Caco-2 (cell line): Measurements from ENCODE around the gene RUNX1. TPM values are rescaled to one million over a fixed set of nuclear protein-coding genes. Genes with fewer than 3 reads are reported as not detected.

Experiments
- BruUV-seq: library from RNA; stranded (reverse); fragments of 400-500 nt; replicated peaks from 2 replicates; lab custom pipeline; 2021; lab: Mats Ljungman, UMichigan
- CTCF ChIA-PET: fragments of 300-600 bp; sonication (Branson Sonifier 250); formaldehyde crosslinking; loops from one replicate; lab custom pipeline; 2022; ENCODE audit warnings: antibody characterized with exemption; lab: Charles Lee
- POLR2A ChIA-PET: fragments of 300-600 bp; sonication (Branson Sonifier 250); formaldehyde crosslinking; loops from one replicate; lab custom pipeline; 2022; ENCODE audit warnings: antibody characterized with exemption; lab: Charles Lee
- DNase-seq, 2 experiments: peaks; one replicate each; pipeline versions ENCODE4 v3.0.0 to v3.0.0-alpha.2; 2020 to 2022
- H3K27me3 ChIP-seq: replicated peaks from 2 replicates; pipeline ENCODE4 v1.6.0; 2011; ENCODE audit warnings: low read length; ENCODE audit not compliant: control insufficient read depth, insufficient read depth
- H3K36me3 ChIP-seq: 2 replicates; pipeline ENCODE4 v1.5.1; 2011; ENCODE audit warnings: low read length; ENCODE audit not compliant: control insufficient read depth, insufficient read depth
- H3K4me1 ChIP-seq: fragments of 250-450 bp; sonication (Bioruptor Pico); 2 replicates; pipeline ENCODE4 v1.5.1; 2020; ENCODE audit warnings: mild to moderate bottlenecking
- H3K4me3 ChIP-seq: 2 replicates; pipeline ENCODE4 v1.5.1; 2011; ENCODE audit warnings: low read depth, mild to moderate bottlenecking, control low read depth, low read length
- H3K9me3 ChIP-seq: fragments of 250-450 bp; sonication (Bioruptor Pico); 2 replicates; pipeline ENCODE4 v1.5.1; 2020; ENCODE audit warnings: mild to moderate bottlenecking, moderate library complexity
- H3K27ac Mint-ChIP-seq: one replicate; pipeline ENCODE4 v1.8.0; 2022; ENCODE audit warnings: mixed read lengths; ENCODE audit not compliant: unreplicated experiment
- H3K27me3 Mint-ChIP-seq: one replicate; pipeline ENCODE4 v1.8.0; 2022; ENCODE audit warnings: mixed read lengths; ENCODE audit not compliant: insufficient read depth, unreplicated experiment
- H3K36me3 Mint-ChIP-seq: one replicate; pipeline ENCODE4 v1.8.0; 2022; ENCODE audit warnings: mild to moderate bottlenecking, mixed read lengths; ENCODE audit not compliant: insufficient read depth, unreplicated experiment
- H3K4me1 Mint-ChIP-seq: one replicate; pipeline ENCODE4 v1.8.0; 2022; ENCODE audit warnings: low read depth, mixed read lengths; ENCODE audit not compliant: unreplicated experiment
- H3K4me3 Mint-ChIP-seq: one replicate; pipeline ENCODE4 v1.8.0; 2022; ENCODE audit warnings: mild to moderate bottlenecking, moderate library complexity, mixed read lengths; ENCODE audit not compliant: unreplicated experiment
- H3K9me3 Mint-ChIP-seq: one replicate; pipeline ENCODE4 v1.8.0; 2022; ENCODE audit warnings: mixed read lengths; ENCODE audit not compliant: unreplicated experiment
- intact Hi-C: fragments of 100-400 bp; cut with micrococcal nuclease; formaldehyde crosslinking; loops from one replicate; pipeline ENCODE4 v1.10.0; 2022; ENCODE audit not compliant: unreplicated experiment
- total RNA-seq: library from RNA; stranded (reverse); gene quantifications from 2 replicates; pipeline ENCODE4 v1.2.3, GENCODE V29; 2022
- TF ChIP-seq, protein P1 (sequence below), 2 experiments: fragments of 200-600 bp in 1 of 2; IDR thresholded peaks; 1 replicate in 1 of 2; 2 replicates in 1 of 2; pipeline versions ENCODE4 v1.5.1 to v1.8.0; 2011 to 2022; ENCODE audit warnings: antibody characterized with exemption in 1 of 2, control low read depth in 1 of 2, inconsistent platforms in 1 of 2, low read depth in 1 of 2, low read length in 1 of 2, mild to moderate bottlenecking in 1 of 2, moderate library complexity in 1 of 2; ENCODE audit not compliant: insufficient read depth in 1 of 2, severe bottlenecking in 1 of 2, unreplicated experiment in 1 of 2

RUNX1 gene
- total RNA-seq, 1 experiment from 2014 or later: 11.7 TPM

DNA sequence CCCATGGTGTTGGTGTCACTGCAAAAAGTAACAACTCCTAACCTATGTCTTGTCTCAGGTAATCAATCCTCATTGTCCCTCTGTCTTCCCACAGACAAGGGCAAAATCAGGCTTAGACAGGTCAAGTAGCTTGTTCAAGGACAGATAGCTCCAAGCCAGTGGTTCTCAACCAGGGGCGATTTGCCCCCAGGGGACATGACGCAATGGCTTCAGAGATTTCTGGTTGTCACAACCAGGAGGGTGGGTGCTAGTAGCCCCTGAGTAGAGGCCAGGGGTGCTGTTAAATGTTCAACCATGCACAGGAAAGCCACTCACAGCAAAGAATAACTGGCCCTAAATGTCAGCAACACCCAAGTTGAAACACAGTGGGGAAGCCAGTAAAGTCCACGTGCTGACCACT is 178.9 kb downstream of the RUNX1 start:
- no peaks in the 10 kb centered on the region for H3K36me3 ChIP-seq
- no TSS peak for BruUV-seq
- no peak for DNase-seq
- ChIA-PET CTCF (interaction anchor here (0.8 to 1.0 kb wide), 2 partner anchors 12 to 124 kb away, joined by 3 read pairs; no protein-coding TSS in a partner anchor), POLR2A (no interaction called here)
- no peaks in the 10 kb centered on the region for H3K9me3 ChIP-seq
- no peaks in the 10 kb centered on the region for H3K27me3 ChIP-seq
- H3K4me1 Mint-ChIP-seq: peaks cover 14% of the 10 kb centered on the region
- TF ChIP-seq, protein P1, sequence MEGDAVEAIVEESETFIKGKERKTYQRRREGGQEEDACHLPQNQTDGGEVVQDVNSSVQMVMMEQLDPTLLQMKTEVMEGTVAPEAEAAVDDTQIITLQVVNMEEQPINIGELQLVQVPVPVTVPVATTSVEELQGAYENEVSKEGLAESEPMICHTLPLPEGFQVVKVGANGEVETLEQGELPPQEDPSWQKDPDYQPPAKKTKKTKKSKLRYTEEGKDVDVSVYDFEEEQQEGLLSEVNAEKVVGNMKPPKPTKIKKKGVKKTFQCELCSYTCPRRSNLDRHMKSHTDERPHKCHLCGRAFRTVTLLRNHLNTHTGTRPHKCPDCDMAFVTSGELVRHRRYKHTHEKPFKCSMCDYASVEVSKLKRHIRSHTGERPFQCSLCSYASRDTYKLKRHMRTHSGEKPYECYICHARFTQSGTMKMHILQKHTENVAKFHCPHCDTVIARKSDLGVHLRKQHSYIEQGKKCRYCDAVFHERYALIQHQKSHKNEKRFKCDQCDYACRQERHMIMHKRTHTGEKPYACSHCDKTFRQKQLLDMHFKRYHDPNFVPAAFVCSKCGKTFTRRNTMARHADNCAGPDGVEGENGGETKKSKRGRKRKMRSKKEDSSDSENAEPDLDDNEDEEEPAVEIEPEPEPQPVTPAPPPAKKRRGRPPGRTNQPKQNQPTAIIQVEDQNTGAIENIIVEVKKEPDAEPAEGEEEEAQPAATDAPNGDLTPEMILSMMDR (IDR thresholded peaks at IDR 0.05; ENCODE audit: insufficient read depth in 1 of 2, low read depth in 1 of 2, low read length in 1 of 2, severe bottlenecking in 1 of 2, unreplicated experiment in 1 of 2): no peak
- H3K27ac Mint-ChIP-seq: no peak overlapping the region
- no peaks in the 10 kb centered on the region for H3K27me3 Mint-ChIP-seq
- no peaks in the 10 kb centered on the region for H3K4me1 ChIP-seq
- H3K4me3 Mint-ChIP-seq: no peak overlapping the region
- no peaks in the 10 kb centered on the region for H3K9me3 Mint-ChIP-seq
- intact Hi-C loops: no loop called here
- peaks cover 20% of the 10 kb centered on the region for H3K36me3 Mint-ChIP-seq
- no peak overlapping the region for H3K4me3 ChIP-seq

DNA sequence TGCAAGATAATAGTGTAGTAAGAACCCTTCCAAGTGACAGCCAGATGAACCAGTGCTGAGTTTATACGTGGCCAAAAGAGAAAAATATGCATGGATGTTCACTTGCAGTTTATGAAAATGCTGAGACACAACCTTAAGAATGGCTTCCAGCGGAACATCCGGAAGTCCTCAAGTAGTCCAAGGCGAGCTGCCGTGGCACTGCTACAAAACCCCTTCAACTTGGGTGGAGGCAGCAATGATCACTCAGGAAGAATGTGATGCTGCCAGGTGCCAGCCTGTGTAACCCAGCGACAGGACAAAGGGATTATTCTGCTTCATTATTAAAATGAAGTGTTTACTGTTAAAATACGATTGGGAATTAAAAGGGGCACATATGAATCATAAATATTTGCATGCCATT is 179.6 kb downstream of the RUNX1 start:
- Mint-ChIP-seq H3K36me3 (peaks cover 27% of the 10 kb centered on the region), H3K9me3 (no peaks in the 10 kb centered on the region), H3K4me1 (peaks cover 21% of the 10 kb centered on the region), H3K27ac (no peak overlapping the region), H3K4me3 (no peak overlapping the region), H3K27me3 (no peaks in the 10 kb centered on the region)
- no TSS peak for BruUV-seq
- TF ChIP-seq, protein P1 (IDR thresholded peaks at IDR 0.05; ENCODE audit: insufficient read depth in 1 of 2, low read depth in 1 of 2, low read length in 1 of 2, severe bottlenecking in 1 of 2, unreplicated experiment in 1 of 2): no peak
- ChIA-PET CTCF (interaction anchor here (0.8 kb wide), 1 partner anchor 12 kb away, joined by 3 read pairs; no protein-coding TSS in a partner anchor), POLR2A (no interaction called here)
- Histone ChIP-seq H3K9me3 (no peaks in the 10 kb centered on the region), H3K4me1 (peaks cover 6% of the 10 kb centered on the region; the same call in 1 of the 2 replicates), H3K4me3 (no peak overlapping the region), H3K27me3 (no peaks in the 10 kb centered on the region), H3K36me3 (no peaks in the 10 kb centered on the region)
- intact Hi-C loops: no loop called here
- no peak for DNase-seq

DNA sequence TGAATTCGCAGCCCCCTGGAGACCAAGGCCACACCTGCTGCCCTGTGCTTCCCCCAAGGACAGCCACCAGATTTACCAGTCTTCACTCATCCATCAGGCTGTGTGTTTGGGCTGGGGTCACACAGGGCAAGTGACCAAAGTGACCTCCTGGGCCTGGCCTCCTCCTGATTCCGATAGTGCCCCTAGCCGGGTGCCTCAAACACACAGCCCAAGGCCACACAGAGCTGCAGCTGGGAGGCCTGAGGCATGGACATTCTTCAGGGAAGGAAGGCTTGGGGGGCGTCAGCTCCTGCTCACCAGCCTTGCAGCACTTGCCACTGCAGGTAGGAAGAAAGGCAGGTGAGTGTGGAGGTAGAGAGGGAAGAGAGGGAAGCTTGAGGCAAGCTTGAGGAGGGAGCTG is 181.3 kb downstream of the RUNX1 start:
- no peaks in the 10 kb centered on the region for H3K27me3 Mint-ChIP-seq
- CTCF ChIA-PET: interaction anchor here (0.9 kb wide), 1 partner anchor 365 kb away, joined by 3 read pairs; no protein-coding TSS in a partner anchor

More for the DNA sequence above, 181.3 kb downstream of the RUNX1 start:
- Mint-ChIP-seq H3K36me3 (peaks cover 32% of the 10 kb centered on the region), H3K9me3 (no peaks in the 10 kb centered on the region), H3K27ac (no peak overlapping the region), H3K4me1 (peaks cover 24% of the 10 kb centered on the region), H3K4me3 (no peak overlapping the region)
- TF ChIP-seq, protein P1 (IDR thresholded peaks at IDR 0.05; ENCODE audit: insufficient read depth in 1 of 2, low read depth in 1 of 2, low read length in 1 of 2, severe bottlenecking in 1 of 2, unreplicated experiment in 1 of 2): no peak
- no peak for DNase-seq
- Histone ChIP-seq H3K9me3 (no peaks in the 10 kb centered on the region), H3K4me3 (no peak overlapping the region), H3K36me3 (no peaks in the 10 kb centered on the region), H3K4me1 (peaks cover 9% of the 10 kb centered on the region; the same call in 1 of the 2 replicates), H3K27me3 (no peaks in the 10 kb centered on the region)
- POLR2A ChIA-PET: no interaction called here
- intact Hi-C loops: no loop called here
- no TSS peak for BruUV-seq
